ENCODE measurements around the gene ALK.

- TF ChIP-seq CTCF (IDR thresholded peaks at IDR 0.05) (no peak), POLR2A (IDR thresholded peaks at IDR 0.05) (no peak)
Measured at GRCh38 chr2:29443151-29443550, 478.2 kb downstream of the ALK start.

All from thyroid gland (tissue), 4 donors.